Measurements from ENCODE around the gene SMIM44.

Gene SMIM44

DNA sequence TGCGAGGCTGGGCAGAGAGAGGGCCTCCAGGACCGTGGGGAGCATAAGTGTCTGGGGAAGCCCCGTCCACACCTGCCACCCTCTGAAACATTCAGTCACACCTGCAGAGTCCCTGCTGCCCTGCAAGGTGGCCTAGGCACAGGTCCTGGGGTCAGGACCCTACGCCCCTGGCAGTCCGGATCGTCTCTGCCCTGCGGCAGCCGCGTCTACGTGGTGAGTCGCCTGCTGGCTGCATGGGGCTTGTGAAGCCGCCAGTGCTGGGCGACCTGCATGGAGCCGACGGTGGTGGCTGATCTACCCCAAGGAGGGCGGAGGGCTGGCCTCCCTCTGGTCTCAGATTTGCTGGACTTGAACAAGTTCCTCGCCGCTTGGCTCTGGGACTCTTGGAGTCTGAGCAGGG, 35.9 kb upstream of the SMIM44 start:
- Mint-ChIP-seq H3K27ac (no peak overlapping the region), H3K4me1 (peaks cover 40% of the 10 kb centered on the region), H3K4me3 (no peak overlapping the region), H3K36me3 (ENCODE audit: low read depth) (peaks cover 20% of the 10 kb centered on the region), H3K27me3 (ENCODE audit: low read depth, poor library complexity) (peaks cover 3% of the 10 kb centered on the region), H3K9me3 (no peaks in the 10 kb centered on the region)
- DNase-seq = no peak
- TF ChIP-seq, protein P1, sequence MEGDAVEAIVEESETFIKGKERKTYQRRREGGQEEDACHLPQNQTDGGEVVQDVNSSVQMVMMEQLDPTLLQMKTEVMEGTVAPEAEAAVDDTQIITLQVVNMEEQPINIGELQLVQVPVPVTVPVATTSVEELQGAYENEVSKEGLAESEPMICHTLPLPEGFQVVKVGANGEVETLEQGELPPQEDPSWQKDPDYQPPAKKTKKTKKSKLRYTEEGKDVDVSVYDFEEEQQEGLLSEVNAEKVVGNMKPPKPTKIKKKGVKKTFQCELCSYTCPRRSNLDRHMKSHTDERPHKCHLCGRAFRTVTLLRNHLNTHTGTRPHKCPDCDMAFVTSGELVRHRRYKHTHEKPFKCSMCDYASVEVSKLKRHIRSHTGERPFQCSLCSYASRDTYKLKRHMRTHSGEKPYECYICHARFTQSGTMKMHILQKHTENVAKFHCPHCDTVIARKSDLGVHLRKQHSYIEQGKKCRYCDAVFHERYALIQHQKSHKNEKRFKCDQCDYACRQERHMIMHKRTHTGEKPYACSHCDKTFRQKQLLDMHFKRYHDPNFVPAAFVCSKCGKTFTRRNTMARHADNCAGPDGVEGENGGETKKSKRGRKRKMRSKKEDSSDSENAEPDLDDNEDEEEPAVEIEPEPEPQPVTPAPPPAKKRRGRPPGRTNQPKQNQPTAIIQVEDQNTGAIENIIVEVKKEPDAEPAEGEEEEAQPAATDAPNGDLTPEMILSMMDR (IDR thresholded peaks at IDR 0.05) = no peak

DNA sequence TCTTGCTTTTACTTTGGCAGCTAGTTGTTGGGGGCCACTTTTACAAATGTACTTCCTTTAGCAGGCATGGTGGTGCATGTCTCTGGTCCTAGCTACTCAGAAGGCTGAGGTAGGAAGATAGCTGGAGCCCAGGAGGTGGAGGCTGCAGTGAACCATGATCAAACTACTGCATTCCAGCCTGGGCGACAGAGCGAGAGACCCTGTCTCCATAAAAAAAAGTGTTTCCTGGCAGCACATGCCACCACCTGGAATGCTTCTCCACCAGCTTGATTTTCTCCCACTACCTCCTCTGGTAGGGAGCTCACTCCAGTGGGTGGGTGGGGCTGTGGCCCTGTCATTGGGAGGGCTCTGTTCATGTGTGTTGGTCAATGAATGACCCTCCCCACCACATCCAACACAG, 35.4 kb upstream of the SMIM44 start:
- H3K36me3 Mint-ChIP-seq (ENCODE audit: low read depth) = peaks cover 15% of the 10 kb centered on the region
- H3K9me3 Mint-ChIP-seq = no peaks in the 10 kb centered on the region
- peaks cover under 1% of the 10 kb centered on the region for H3K27me3 Mint-ChIP-seq (ENCODE audit: low read depth, poor library complexity)

DNA sequence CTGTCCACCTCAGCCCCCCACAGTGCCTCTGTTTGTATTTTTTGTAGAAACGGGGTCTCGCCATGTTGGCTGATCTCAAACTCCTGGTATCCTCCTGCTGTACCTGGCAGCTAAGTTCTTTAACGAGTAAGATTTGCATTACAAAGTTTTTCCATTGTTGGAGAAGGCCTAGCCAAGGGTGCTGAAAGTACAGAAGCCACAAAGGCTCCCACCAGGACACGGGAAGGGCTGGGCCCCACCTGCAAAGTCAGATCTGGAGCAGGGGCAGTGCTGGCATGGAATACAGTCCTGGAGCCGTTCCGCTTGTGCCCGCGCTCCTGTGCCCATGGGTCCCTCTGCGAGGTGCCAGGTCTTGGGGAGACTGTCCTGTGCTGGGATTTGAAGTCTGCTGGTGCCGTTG, 35.0 kb upstream of the SMIM44 start:
- DNase-seq = no peak
- Mint-ChIP-seq H3K27me3 (ENCODE audit: low read depth, poor library complexity) (no peaks in the 10 kb centered on the region), H3K36me3 (ENCODE audit: low read depth) (peaks cover 13% of the 10 kb centered on the region), H3K4me1 (peaks cover 42% of the 10 kb centered on the region), H3K9me3 (no peaks in the 10 kb centered on the region), H3K27ac (no peak overlapping the region), H3K4me3 (no peak overlapping the region)
- TF ChIP-seq, protein P1 (IDR thresholded peaks at IDR 0.05) = no peak

More for the DNA sequence above, 35.4 kb upstream of the SMIM44 start:
- H3K4me1 Mint-ChIP-seq = peaks cover 40% of the 10 kb centered on the region
- no peak overlapping the region for H3K4me3 Mint-ChIP-seq
- DNase-seq = no peak
- H3K27ac Mint-ChIP-seq = no peak overlapping the region
- TF ChIP-seq, protein P1 (IDR thresholded peaks at IDR 0.05) = no peak

GRCh38 chr19:3517638-3518037, 34.4 kb upstream of the SMIM44 start:
- H3K36me3 Mint-ChIP-seq (ENCODE audit: low read depth) = peaks cover 13% of the 10 kb centered on the region
- no peak for DNase-seq
- TF ChIP-seq, protein P1 (IDR thresholded peaks at IDR 0.05) = no peak
- H3K9me3 Mint-ChIP-seq = no peaks in the 10 kb centered on the region
- no peaks in the 10 kb centered on the region for H3K27me3 Mint-ChIP-seq (ENCODE audit: low read depth, poor library complexity)
- H3K27ac Mint-ChIP-seq = no peak overlapping the region
- H3K4me3 Mint-ChIP-seq = no peak overlapping the region
- H3K4me1 Mint-ChIP-seq = peaks cover 44% of the 10 kb centered on the region

- Mint-ChIP-seq H3K4me1 (peaks cover 53% of the 10 kb centered on the region), H3K36me3 (ENCODE audit: low read depth) (peaks cover 9% of the 10 kb centered on the region), H3K27me3 (ENCODE audit: low read depth, poor library complexity) (no peaks in the 10 kb centered on the region), H3K4me3 (no peak overlapping the region), H3K27ac (no peak overlapping the region), H3K9me3 (no peaks in the 10 kb centered on the region)
- DNase-seq = no peak
- TF ChIP-seq, protein P1 (IDR thresholded peaks at IDR 0.05) = no peak
Observed at GRCh38 chr19:3516675-3517207, 33.5 kb upstream of the SMIM44 start.

GRCh38 chr19:3515891-3516422, 32.7 kb upstream of the SMIM44 start:
- peak overlapping the region; percentile 74 for H3K27ac Mint-ChIP-seq
- no peak overlapping the region for H3K4me3 Mint-ChIP-seq
- no peaks in the 10 kb centered on the region for H3K27me3 Mint-ChIP-seq (ENCODE audit: low read depth, poor library complexity)
- TF ChIP-seq, protein P1 (IDR thresholded peaks at IDR 0.05) = no peak
- H3K36me3 Mint-ChIP-seq (ENCODE audit: low read depth) = peaks cover 2% of the 10 kb centered on the region
- no peaks in the 10 kb centered on the region for H3K9me3 Mint-ChIP-seq
- no peak for DNase-seq
- H3K4me1 Mint-ChIP-seq = peaks cover 57% of the 10 kb centered on the region
